HUDEP-2 (cell line): ENCODE measurements around the gene AVP.
"Not testable (repeated sequence)": the region's sequence is repeated elsewhere in the genome, so short reads cannot be mapped to it uniquely, and the experiment has no call there.

Experiments used
- DNase-seq, 76 experiments: peaks; one replicate each; lab custom pipeline; 2025; ENCODE audit not compliant: unreplicated experiment in 76 of 76; lab: John Stamatoyannopoulos, UW

Gene AVP

DNA sequence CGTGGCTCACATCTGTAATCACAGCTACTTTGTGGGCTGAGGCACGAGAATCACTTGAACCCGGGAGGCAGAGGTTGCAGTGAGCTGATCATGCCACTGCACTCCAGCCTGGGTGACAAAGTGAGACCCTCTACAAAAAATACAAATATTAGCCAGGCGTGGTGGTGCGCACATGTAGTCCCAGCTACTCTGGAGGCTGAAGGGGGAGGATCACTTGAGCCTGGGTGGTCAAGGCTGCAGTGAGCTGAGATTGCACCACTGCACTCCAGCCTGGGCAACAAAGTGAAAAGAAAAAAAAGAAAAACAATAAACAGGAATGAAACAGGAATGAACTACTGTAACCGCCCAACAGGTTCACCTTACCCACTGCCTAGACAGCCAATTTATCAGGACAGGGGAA lies 20.4 kb downstream of the AVP start:
- not testable (repeated sequence) for DNase-seq

DNA sequence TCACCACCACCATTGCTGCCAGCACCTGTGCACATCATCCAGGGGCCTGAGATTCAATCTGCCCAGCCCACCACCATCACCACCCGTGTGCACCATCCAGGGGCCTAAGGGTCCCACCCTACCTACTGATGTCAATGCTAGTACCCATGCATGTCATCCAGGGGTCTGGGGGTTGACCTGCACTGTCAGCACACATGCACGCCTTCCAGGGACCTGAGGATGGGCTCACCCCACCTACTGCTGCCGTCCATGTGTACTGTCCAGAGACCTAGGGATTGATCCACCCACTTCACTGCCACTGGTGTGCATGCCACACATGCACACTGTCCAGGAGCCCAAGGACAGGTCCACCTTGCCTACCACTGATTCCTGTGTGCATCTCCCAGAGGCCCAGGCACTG lies 25.0 kb downstream of the AVP start:
- no peak for DNase-seq

DNA sequence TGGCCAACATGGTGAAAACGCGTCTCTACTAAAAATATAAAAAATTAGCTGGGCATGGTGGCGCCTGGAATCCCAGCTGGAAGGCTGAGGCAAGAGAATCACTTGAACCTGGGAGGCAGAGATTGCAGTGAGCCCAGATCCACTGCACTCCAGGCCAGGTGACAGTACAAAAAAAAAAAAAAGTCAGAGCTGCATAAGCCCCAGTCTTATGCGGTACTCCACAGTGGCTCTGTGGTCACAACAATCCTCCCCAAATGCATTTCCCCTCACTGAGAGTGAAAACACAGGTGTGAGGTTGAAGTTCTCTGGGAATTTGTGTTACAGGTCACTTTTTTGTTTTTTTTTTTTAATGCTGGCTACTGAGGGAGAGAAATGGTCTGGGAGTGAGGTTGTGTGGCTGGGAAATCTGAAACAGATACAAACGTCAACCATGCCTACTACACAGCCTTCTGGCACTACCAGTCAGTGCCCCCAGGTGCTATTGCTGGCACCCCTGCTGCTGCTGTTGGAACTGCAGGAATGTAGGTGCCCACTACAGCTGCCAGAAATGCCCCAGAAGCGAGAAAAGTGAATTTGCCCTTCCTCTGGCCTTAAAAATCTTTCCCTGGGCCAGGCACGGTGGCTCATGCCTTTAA lies 33.0 kb downstream of the AVP start:
- no peak for DNase-seq

DNA sequence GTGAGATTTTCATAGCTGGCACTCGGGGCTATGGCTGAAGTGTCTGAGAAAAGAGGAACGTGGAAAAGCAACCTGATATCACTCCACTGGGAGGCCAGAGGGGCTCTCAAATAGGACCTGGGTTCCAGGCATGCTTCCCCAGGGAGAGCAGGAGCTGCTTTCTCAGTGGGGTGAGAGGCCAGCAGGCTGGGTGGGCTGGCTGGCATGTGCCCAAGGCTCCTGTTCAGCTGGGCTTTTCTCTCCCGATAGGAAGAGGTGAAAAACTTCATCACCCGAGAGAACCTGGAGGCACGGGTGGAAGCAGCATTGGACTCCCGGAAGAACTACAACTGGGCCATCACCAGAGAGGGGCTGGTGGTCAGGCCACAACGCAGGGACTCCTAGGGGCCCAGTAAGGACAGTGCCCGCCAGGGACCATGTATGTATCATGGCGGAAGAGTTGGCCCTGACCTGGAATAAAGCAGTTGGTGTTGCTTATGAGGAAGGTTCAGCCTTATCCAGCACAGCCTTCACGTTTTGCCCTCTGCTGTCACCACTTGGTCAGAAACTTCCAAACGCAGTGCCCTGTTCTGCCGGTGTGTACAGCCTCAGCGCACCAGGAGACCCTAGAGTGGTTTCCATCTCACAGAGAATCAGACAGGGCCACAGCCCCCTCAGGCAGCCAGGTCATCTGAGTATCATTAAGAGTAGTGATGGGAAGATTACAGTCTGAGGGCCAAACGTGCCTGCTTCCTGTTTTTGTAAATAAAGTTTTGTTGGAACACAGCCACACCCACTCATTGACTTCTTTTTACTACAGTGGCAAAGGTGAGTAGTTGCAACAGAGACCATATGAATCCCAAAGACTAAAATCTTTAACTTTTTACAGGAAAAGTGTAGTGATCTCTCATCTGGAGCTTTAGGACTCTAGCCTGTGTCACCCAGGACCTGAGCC lies 36.8 kb downstream of the AVP start:
- peak in 1 of 76 experiments; percentile 4 for DNase-seq

DNA sequence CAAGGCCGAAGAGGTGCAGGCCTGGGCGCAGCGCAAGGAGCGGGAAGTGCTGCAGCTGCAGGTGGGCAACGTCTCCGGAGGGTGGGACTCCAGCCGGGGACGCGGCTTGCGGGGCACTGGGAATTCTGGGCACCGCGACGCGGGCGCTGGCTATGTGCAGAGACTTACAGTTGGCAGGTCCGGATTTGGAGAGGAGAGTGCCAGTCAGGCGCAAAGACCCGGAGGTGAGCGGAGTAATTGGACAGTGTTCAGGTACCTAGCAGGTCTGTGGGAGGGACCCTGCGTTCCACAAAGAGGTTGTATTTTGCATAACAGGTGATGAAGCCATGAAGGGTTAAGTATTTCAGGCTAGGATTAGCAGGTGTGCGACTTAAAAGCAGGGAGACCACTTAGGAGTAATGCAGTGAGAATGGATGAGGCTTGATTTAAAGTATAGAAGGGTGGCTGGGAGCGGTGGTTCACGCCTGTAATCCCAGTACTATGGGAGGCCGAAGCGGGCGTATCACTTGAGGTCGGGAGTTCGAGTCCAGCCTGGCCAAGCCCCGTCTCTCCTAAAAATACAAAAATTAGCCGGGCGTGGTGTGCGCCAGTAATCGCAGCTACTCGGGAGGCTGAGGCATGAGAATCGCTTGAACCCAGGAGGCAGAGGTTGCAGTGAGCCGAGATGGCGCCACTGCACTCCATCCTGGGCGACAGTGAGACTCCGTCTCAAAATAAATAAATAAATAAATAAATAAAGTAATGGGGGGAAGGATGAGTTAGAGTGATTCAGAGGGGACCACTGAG lies 37.7 kb downstream of the AVP start:
- DNase-seq, result peak in 2 of 76 experiments; percentile 13 to 17

DNA sequence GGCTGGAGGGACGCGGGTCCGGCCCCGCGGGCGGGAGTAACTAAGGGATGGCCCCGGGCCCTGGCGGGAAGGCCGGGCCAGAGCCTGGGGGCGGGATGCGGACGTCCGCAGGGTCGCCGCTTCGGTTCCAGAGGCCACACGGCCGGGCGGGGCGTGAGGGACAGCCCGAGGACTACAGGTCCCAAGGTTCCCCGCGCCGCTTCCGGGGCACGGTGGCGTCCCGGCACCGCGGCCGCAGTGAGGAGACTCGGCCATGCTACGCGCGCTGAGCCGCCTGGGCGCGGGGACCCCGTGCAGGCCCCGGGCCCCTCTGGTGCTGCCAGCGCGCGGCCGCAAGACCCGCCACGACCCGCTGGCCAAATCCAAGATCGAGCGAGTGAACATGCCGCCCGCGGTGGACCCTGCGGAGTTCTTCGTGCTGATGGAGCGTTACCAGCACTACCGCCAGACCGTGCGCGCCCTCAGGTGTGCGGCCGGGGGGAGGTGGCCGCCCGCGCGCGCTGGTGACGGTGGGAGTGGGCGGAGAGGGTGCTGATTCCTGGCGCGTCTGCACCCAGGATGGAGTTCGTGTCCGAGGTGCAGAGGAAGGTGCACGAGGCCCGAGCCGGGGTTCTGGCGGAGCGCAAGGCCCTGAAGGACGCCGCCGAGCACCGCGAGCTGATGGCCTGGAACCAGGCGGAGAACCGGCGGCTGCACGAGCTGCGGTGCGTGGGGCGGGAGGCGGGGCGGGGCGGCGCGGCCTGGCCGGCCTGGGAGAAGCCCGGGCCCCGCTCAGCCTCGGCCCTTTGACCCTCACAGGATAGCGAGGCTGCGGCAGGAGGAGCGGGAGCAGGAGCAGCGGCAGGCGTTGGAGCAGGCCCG lies 38.5 kb downstream of the AVP start, which contains the start of gene MRPS26:
Gene MRPS26 (plus strand): TSS at position 237 of the 861 bp plus-strand sequence. CDS start 17 bp downstream, at position 254.
- DNase-seq, result peak in 72 of 76 experiments; percentile 15 to 89 (median 71)

DNA sequence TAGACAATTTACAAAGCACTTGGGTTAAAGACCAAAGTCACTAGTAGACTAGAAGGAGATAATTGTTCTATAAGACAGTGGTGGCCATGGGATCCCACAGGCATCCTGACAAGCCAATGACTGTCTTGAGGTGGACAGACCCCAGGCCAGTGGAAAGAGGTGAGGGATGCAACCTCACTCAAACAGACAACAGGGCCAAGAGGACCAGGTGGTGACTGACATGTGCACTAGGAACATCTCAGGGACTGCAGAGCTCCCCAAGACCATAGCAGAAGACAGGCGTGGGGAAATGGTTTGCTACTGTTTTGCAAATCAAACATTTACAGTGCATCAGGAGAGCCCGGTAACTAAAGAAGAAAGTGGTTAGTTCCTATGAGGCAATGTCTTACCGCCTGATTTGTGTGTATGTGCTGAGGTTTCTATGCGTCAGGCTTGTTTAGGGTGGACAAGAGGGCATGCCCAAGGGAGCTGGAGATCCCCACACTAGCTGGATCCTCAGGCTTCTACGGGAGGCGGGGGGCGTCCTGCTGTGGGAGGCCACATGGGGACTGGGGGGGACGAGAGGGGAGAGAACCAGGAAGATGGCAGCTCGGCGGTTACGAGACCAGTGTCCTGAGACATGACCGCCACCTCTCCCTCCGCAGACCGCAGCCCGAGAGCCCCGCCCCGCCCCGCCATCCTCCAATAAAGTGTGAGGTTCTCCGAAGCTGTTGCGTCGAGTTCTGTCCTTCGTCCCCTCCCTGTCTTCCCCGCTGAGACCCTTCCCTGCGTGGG lies 39.3 kb downstream of the AVP start:
- DNase-seq, result peak in 63 of 76 experiments; percentile 12 to 86 (median 67)

DNA sequence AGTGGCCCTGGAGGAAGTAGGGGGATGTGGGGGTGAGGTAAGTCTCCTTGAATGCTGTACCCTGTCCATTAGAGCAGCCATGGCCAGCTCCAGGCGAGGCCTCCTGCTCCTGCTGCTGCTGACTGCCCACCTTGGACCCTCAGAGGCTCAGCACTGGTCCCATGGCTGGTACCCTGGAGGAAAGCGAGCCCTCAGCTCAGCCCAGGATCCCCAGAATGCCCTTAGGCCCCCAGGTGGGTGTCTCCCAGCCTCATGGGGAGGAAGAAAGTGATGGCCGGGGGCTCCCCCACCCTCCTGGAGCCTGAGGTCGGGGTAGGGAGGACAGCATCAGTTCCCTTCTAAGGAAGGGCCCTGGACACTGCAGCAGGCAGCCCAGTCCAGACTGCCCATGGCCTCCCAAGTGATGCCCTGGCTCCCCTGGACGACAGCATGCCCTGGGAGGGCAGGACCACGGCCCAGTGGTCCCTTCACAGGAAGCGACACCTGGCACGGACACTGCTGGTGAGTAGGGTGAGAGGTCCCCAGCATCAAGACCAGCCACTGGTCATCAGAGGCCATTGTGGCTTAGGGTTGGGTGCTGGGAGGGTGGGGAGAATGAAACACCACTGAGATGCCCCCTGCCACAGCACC lies 40.1 kb downstream of the AVP start:
- DNase-seq, result no peak

DNA sequence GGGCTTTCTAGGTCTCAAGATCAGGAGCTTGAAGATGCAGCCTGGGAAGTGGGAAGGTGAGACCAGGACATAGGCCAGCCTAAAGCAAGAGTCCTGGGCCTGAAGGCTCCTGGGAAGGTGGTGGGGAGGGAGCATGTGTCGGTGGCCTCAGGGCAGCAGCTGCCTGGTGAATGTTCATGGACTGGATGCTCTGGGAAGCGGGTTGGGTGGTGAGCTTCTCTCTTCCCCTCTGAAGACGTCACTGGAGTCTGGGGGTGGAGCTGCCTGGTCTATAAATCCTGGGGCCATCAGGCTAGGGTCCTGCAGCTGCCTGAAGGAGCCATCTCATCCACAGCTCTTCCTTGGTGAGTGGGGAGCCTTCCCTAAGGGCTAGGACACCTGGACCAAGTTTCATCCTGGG lies 41.2 kb downstream of the AVP start, which contains the start of gene GNRH2:
Gene GNRH2 (plus strand): TSS at position 301 of the 400 bp plus-strand sequence. CDS start 793 bp downstream, outside the sequence.
- no peak for DNase-seq

DNA sequence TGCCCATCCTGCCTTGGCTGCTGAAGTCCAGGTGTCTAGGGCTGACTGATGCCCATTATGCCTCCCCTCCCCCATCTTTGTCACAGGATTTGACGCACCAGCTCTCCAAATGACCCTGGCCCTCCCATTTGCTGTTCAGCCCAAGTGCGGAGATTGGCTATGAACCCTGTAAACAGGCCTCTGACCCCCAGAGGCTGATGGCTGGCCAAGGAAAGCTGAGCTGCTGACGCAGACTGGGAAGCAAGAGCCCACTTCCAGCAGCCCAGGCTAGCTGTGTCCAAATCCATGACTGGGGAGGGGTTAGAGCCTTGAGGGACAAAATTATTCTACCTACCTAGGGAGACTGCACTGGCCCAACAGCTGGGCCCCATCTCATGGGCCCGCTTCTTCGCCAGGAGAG lies 41.9 kb downstream of the AVP start:
- DNase-seq, result no peak

DNA sequence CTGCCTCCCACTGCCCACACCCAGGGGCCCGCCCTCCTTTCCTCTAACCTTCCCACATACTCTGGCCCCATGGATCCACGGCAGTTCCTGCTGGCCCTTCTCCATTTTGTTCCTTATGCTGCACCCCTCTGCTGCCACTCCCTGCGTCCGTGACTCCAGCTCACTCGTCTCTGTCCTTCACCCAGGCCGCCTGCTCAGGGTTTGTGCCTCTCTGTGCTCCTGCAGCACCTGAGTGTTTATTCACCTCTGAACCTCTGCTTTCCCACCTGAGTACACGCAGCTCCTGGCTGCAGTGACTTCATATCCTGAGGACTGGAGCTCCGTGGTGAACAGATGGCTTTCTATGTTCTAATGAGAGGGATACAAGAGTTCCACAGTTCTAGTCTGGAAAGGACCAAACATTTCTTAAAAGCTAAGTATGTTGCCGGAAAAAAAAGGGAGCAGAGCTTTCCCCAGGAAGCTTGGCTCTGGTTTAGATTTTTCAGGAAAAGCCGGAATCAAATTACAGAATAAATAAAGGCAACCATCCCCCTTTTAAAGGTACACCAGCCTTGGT lies 42.6 kb downstream of the AVP start:
- no peak for DNase-seq

DNA sequence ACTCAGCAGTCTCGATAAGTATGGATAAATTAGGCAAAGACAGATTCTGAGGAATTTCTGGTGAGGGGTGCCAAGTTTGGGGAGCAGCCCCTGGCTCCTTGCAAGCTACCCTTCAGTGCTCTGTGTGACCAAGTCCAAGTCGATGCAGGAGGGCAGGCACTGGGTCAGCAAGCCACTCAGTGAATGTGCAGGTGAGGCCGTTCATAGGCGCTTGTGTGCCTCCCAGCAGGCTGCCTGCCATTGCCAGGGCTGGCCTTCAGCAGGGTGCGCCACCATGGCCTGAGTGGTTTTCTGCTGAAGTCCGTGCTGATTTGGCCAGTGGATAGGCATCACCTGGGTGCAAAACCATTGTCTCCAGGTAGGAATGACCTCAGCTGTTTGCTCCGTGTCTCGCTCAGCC lies 44.4 kb downstream of the AVP start:
- DNase-seq, result no peak

DNA sequence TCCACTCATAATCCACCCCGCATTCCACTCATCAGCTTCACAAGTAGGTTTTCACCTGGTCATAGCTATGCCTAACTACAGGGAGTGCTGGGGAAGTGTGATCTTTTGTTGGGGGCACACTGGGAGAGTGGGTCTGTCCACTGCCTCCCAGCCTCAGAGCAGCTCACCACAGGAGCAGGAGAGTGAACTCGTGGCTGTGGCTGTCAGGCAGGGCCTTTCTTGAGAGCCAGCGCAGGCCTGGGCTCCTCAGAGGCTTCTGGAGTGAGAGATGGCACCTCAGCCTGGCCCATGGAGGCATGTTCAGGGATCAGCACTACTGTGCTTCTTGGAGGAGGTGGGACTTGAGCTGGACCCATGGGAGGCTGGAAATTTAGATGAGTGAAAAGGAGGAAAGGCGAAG lies 45.1 kb downstream of the AVP start:
- no peak for DNase-seq

DNA sequence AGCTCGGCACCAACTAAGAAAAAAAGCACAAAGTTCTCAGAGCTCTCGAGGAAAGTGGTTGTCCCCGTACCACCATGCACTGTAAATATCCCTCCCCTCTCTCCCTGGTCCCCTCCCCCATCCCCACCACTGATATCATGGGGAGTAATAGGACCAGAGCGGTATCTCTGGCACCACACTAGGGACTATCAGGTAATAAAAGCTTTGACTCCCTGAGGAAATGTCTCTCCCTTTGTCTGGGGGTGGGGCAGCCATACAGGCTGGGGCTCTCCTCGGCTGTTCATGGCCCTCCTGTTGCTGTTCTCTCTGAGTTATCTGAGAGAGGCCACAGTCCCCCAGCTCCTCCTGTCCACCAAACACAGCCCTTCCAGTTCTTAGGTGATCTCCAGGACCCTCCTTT lies 46.1 kb downstream of the AVP start:
- no peak for DNase-seq

DNA sequence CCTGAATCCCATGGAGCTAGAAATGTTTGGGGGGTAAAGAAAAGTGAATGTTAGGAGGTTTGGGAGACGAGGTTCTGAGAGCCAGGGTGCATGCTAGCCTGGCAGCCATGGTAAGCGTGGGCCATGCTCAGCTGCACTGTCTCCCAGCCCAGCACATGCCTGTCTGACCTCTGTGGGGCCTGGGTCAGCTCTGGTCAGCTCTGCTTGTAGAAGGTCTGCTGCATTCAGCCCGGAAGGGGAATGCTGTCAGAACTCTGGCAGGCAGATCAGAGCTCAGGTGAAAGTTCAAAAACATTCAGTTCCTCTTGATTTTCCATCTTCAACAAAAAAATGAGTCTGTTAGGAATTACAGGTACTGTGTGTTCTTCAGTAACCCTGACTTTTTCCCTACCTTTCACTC lies 46.9 kb downstream of the AVP start:
- DNase-seq, result no peak

DNA sequence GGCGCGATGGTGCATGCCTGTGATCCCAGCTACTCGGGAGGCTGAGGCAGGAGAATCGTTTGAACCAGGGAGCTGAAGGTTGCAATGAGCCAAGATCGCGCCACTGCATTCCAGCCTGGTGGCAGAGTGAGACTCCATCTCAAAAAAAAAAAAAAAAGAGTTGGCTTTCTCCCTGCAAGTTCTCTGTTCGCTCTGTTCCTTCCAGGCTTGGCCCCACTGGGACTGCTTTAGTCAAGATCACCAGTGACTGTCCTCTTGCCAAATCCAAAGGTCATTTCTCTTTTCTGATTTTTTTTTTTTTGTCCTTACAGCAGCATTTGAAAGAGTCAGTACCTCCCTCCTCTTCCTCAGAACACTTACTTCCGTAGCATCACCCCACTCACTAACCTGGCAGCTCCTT lies 51.9 kb downstream of the AVP start:
- DNase-seq, result no peak
